Left ventricle myocardium inferior (tissue), 1 donor: ENCODE results near the gene GRPEL1. TPM values are rescaled to one million over a fixed set of nuclear protein-coding genes. Genes with fewer than 3 reads are reported as not detected.
A peak's percentile ranks its signal among the peaks of the same experiment; 100 is the strongest.

ENCODE experiments used
- DNase-seq: peaks from one replicate; pipeline ENCODE4 v3.0.0-alpha.2; 2020
- H3K27ac ChIP-seq: fragments of 200-600 bp; replicated peaks from 2 replicates; pipeline ENCODE4 v1.8.0; 2021
- H3K27me3 ChIP-seq: fragments of 200-600 bp; 2 replicates; pipeline ENCODE4 v1.8.0; 2021; ENCODE audit warnings: low read depth
- H3K36me3 ChIP-seq: fragments of 200-600 bp; 2 replicates; pipeline ENCODE4 v1.8.0; 2021
- H3K4me1 ChIP-seq: fragments of 200-600 bp; 2 replicates; pipeline ENCODE4 v1.8.0; 2021
- H3K4me3 ChIP-seq: fragments of 200-600 bp; 2 replicates; pipeline ENCODE4 v1.8.0; 2021; ENCODE audit warnings: mild to moderate bottlenecking, moderate library complexity
- H3K9me3 ChIP-seq: fragments of 200-600 bp; replicated peaks from 2 replicates; pipeline ENCODE4 v1.8.0; 2021
- intact Hi-C: fragments of 100-400 bp; cut with micrococcal nuclease; formaldehyde crosslinking; loops from one replicate; pipeline ENCODE4 v1.11.0; 2022
- total RNA-seq: library from RNA; stranded (reverse); fragmentation: NEBNext Ultra II Directional; extraction: Animal tissue kit (Norgen Biotek cat#: 25700); gene quantifications from one replicate; pipeline ENCODE4 v1.2.1, GENCODE V29; 2021
- TF ChIP-seq, protein P1 (sequence below): fragments of 200-600 bp; IDR thresholded peaks from 2 replicates; pipeline ENCODE4 v1.8.0; 2021; ENCODE audit warnings: antibody characterized with exemption, mild to moderate bottlenecking, borderline replicate concordance
- donor health status: DM: no; HTN: yes; CAD: no; lungs with severe emphysema.

The GRPEL1 gene
- total RNA-seq, 1 donor from 2014 or later, result 58.2 TPM

DNA sequence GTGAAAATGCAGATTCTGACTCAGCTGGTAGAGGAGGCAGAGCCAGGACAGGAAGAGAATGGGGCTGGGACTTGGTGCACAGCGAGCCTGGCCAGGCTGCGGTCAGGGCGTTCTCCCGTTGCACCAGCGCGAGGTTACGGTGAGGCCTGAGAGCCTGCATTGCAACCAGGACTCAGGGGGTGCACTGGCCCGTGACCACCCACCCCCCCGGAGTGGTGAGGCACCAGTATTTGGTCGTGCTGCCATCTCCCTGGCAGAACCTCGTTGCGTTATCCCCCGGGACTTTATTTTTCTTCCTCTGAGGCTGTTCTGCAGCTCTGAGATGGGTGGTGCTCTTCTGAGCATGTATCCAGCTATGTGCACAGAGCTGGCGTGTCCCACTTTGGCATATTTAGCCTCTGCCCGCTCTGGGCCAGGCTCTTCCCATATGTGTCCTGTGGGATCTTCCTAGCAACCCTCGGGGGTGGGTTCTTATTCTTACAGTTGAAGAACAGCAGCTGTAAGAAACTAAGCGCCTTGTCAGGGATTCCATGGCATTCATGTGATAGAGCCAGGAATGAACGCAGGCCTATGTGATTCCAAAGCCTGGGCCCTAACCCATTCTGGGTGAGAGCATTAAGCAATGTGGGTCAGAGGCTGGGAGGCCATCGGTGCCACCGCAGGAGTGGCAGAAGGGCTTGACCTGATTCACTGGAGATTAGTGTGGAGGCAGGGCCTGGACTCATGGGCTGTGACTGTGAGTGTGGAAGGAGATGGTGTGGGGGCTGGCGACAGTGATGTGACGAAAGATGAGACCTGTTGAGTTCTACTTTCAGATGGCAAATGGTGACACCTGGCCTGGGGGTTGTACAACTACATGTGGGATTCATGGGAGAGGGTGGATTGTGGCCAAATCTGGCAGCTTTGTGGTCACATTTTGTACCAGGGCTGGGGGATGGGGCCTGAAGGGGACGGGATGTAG, 21.6 kb downstream of the GRPEL1 start:
- Histone ChIP-seq H3K4me1 (peaks cover 92% of the 10 kb centered on the region), H3K36me3 (peaks cover 3% of the 10 kb centered on the region), H3K9me3 (no peaks in the 10 kb centered on the region), H3K27me3 (no peaks in the 10 kb centered on the region), H3K27ac (peak overlapping the region; percentile 3), H3K4me3 (peak overlapping the region; percentile 96)
- intact Hi-C loops, result loop anchor here (1.0 kb wide), 1 partner anchor 11 kb away; no protein-coding TSS in a partner anchor
- TF ChIP-seq, protein P1, sequence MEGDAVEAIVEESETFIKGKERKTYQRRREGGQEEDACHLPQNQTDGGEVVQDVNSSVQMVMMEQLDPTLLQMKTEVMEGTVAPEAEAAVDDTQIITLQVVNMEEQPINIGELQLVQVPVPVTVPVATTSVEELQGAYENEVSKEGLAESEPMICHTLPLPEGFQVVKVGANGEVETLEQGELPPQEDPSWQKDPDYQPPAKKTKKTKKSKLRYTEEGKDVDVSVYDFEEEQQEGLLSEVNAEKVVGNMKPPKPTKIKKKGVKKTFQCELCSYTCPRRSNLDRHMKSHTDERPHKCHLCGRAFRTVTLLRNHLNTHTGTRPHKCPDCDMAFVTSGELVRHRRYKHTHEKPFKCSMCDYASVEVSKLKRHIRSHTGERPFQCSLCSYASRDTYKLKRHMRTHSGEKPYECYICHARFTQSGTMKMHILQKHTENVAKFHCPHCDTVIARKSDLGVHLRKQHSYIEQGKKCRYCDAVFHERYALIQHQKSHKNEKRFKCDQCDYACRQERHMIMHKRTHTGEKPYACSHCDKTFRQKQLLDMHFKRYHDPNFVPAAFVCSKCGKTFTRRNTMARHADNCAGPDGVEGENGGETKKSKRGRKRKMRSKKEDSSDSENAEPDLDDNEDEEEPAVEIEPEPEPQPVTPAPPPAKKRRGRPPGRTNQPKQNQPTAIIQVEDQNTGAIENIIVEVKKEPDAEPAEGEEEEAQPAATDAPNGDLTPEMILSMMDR, result no peak
- no peak for DNase-seq

DNA sequence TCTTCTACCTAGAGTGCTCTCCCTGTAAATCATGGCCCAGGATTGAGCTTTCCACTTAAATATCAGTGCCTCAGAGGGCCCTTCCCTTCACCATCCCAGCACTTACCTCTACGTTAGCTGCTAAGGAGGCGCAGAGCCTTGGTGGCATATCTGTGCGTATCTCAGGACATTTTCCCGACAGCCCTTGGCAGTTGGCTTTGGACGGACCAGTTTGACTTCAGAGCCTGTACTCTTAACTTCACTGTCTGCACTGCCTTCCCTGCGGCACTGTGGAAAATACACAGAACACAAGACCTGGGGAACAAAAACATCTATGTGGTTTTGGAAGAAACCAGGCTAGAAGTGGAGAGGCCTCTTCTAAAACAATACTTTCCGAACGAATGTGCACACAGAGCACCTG, 22.3 kb downstream of the GRPEL1 start:
- Histone ChIP-seq H3K36me3 (no peaks in the 10 kb centered on the region), H3K27me3 (no peaks in the 10 kb centered on the region), H3K4me3 (peak overlapping the region; percentile 96), H3K9me3 (no peaks in the 10 kb centered on the region), H3K27ac (peak overlapping the region; percentile 3), H3K4me1 (peaks cover 91% of the 10 kb centered on the region)
- no peak for DNase-seq
- intact Hi-C loops, result loop anchor here (1.0 kb wide), 1 partner anchor 12 kb away; no protein-coding TSS in a partner anchor
- TF ChIP-seq, protein P1, result no peak

DNA sequence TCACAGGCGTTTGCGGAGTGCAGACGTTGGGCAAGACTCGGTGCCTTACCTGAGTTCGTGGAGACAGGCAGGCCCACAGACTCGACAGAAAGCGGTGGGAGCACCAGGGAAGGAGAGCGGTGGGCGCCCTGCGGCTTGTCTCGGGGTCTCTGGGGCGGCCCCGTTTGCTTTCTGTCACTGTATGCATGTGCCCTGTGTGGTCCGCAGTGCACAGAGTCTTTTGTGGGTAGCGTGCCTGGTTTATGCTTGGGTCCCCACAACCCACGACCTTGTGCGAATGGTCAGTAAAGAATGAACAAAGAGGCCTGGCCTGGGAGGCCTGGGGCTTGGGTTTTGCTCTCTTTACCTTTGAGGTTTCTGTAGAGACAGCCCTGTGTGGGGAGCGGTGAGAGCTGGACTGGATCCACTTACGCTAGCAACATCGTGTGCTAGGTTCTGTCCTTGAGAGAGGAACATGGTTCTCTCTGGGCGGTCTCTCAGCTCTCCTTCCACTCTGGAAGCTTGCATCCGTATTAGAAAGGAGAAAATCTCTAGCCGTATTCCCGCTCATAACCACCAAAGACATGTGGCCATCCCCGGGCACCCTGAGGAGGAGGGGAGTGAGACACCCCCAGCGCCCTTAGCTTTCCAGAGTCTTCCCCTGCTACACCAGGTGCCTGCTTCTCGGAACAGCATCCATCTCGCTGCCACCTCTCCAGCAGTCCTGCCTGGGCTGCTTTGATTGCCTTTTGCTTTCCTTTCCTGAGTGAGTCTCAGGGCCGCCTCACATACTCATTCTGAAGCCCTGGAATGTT, 23.5 kb downstream of the GRPEL1 start:
- no peak for DNase-seq
- TF ChIP-seq, protein P1, result no peak
- H3K36me3 ChIP-seq, result no peaks in the 10 kb centered on the region
- H3K4me3 ChIP-seq, result peak overlapping the region; percentile 96
- no peaks in the 10 kb centered on the region for H3K9me3 ChIP-seq
- intact Hi-C loops, result no loop called here
- H3K4me1 ChIP-seq, result peaks cover 78% of the 10 kb centered on the region
- no peaks in the 10 kb centered on the region for H3K27me3 ChIP-seq
- peak overlapping the region; percentile 96 for H3K27ac ChIP-seq

DNA sequence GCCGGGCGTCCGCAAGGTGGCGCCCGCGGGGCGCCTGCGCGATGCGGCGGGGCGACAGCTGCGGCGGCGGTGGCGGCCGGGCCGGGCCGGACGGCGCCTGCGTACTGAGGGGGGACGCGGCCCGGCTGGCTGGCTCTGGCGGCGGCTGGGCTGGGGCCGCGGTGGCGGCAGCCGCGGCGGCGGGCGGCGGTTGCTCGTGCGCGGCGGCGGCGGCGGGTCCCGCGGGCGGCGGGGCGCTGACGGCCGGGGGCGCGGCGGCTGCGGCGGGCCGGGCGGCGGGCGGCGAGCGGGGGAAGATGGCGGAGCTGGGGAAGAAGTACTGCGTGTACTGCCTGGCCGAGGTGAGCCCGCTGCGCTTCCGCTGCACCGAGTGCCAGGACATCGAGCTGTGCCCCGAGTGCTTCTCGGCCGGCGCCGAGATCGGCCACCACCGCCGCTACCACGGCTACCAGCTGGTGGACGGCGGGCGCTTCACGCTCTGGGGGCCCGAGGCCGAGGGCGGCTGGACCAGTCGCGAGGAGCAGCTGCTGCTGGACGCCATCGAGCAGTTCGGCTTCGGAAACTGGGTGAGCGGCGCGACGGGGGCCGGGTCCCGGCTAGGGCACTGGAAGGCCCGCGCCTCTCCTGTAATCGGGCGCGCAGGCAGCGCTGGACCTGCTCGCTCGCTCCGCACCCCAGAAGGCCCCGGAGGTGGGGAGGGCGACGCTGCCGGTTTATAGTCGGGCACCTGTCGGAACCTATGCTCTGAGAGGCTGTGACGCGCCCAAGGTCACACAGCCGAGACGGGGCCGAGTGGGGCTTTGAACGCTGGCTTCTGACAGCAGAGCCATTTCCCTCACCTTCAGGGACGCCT, 24.4 kb downstream of the GRPEL1 start, which contains the start of gene TADA2B:
Gene TADA2B, plus strand, starts transcription at position 89 of the 853 bp plus-strand sequence. Its CDS starts 208 bp downstream, at position 297.
- H3K4me3 ChIP-seq, result peak within 1 kb of the TSS; percentile 96
- peak within 1 kb of the TSS; percentile 96 for H3K27ac ChIP-seq
- DNase-seq, result peak; percentile 36
- intact Hi-C loops, result no loop called here
- no peaks in the 10 kb centered on the region for H3K9me3 ChIP-seq
- H3K27me3 ChIP-seq, result no peaks in the 10 kb centered on the region
- no peaks in the 10 kb centered on the region for H3K36me3 ChIP-seq
- H3K4me1 ChIP-seq, result peaks cover 70% of the 10 kb centered on the region
- TF ChIP-seq, protein P1, result no peak
